ENCODE measurements around the gene PROK1. TPM values are rescaled to one million over a fixed set of nuclear protein-coding genes. Genes with fewer than 3 reads are reported as not detected.

PROK1 gene
- total and polyA plus RNA-seq, 2 of the 13 experiments (the other 11 are each of a cell fraction or from before 2014, with no cell fraction given), result 0.07 TPM; not detected in 1

DNA sequence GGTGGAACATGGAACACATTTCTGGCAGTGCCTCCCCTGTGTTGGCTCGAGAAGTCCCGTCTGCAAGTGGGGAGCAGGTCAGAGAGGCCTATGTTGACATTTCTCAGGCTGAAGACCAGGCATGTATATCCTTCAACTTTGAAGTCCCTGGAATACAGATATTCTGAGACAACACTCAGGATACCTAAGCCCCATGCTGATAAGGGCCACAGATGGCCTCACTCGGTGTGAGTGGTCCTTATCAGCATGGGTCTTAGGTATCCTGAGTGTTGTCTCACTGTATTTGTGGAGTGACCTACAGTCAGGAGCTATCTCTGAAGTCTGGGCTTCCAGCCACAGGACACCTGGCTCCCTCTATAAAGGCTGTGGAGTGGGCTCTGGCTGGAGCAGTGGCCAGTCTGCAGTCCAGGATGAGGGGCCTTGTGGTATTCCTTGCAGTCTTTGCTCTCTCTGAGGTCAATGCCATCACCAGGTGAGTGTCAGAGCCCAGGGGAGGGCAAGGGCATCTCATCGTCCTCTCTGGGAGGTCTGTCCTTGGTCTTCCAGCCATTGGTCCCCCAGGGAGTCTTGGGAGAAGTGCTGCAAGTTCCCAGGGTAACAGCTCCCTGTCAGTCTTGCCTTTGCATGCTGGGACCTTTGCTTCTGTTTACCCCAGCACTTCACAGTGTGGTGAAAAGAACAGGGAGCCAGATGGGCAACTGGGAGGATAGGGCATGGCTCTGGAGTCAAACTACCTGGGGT lies 29.6 kb downstream of the PROK1 start:
- TF ChIP-seq ATM (IDR thresholded peaks at IDR 0.05; ENCODE audit: borderline replicate concordance) (no peak), ZNF501 (CRISPR knock-in tag; IDR thresholded peaks at IDR 0.05) (no peak), ASH2L (IDR thresholded peaks at IDR 0.05; ENCODE audit: insufficient read length, low read depth, low read length) (no peak)
- POLR2A ChIA-PET, result no interaction called here
- no CpG with 5 or more reads among the region's 4 CpGs for WGBS (ENCODE audit: low lambda C conversion rate)
- CTCF ChIA-PET (ENCODE audit: low intra/inter-chr PET ratio, low total read pairs), result no interaction called here
- Histone ChIP-seq H3K9ac (ENCODE audit: insufficient read depth, low read depth, low read length) (no peak overlapping the region), H3K9me3 (ENCODE audit: low read length) (no peaks in the 10 kb centered on the region), H3K36me3 (replicated peaks in 1 of 2; ENCODE audit: control insufficient read depth in 1 of 2, insufficient read depth in 2 of 2, low read length in 2 of 2) (no peaks in the 10 kb centered on the region), H4K20me1 (ENCODE audit: insufficient read depth, low read length) (no peaks in the 10 kb centered on the region), H3K27me3 (ENCODE audit: control insufficient read depth in 1 of 2, insufficient read depth in 2 of 2, low read length in 2 of 2) (peaks cover 0 to 1% of the 10 kb centered on the region in 2 experiments; a peak in 1 of 5 replicates), H3K4me3 (replicated peaks in 1 of 3; ENCODE audit: insufficient read depth in 1 of 3, low read depth in 2 of 3, low read length in 3 of 3) (no peak overlapping the region), H3K79me2 (ENCODE audit: insufficient read depth, low read length) (no peaks in the 10 kb centered on the region), H3K27ac (ENCODE audit: extremely low read length, insufficient read depth, low read length) (no peak overlapping the region), H3K4me1 (ENCODE audit: insufficient read depth, low read length) (no peaks in the 10 kb centered on the region), H3K4me2 (ENCODE audit: low read depth, low read length) (no peak overlapping the region), H2AFZ (ENCODE audit: low read length) (no peak overlapping the region)
- in situ Hi-C loops (cut with HindIII; ENCODE audit: extremely low pct_ligation_motif_present, low pct_unique_long_range_greater_than_20kb), result no loop called here
- BruUV-seq (replicated peaks), result no TSS peak
- no peak for FAIRE-seq
- no peak for DNase-seq (ENCODE audit: low spot score)
- no peak for ATAC-seq
- intact Hi-C loops (cut with micrococcal nuclease; ENCODE audit: unreplicated experiment), result no loop called here

DNA sequence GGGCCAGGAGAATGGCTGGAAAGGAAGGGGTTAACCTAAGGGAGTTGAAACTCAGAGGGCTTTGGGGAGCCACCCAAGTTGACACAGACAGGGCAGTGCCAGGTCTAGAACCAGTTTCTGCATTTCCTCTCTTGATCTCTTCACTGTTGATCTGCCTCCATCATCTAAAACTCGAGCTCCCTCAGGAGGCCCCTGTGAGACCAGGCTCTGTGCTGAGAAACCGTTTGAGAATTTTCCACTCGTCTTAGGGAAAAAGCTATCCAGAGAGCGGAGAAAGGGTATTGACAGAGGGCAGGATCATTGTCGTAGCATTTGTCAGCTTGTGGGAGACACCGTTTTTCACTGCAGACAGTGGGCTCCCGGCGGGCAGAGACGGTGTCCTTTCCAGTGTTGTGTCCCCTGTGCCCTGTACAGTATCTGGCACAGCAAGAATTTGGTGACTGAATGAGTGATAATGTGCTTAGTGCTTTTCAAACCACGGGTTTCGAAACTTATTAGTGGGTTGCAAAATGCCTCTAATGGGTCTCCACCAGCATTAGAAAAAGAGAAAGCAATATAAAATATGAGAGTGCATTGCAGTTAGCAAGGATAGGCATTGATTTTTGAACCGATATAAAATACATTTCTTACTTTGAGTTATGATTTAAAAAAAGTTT lies 31.1 kb downstream of the PROK1 start:
- Histone ChIP-seq H3K9ac (ENCODE audit: insufficient read depth, low read depth, low read length) (no peak overlapping the region), H2AFZ (ENCODE audit: low read length) (no peak overlapping the region), H3K79me2 (ENCODE audit: insufficient read depth, low read length) (no peaks in the 10 kb centered on the region), H3K4me1 (ENCODE audit: insufficient read depth, low read length) (no peaks in the 10 kb centered on the region), H3K27me3 (ENCODE audit: control insufficient read depth in 1 of 2, insufficient read depth in 2 of 2, low read length in 2 of 2) (peaks cover 0 to 1% of the 10 kb centered on the region in 2 experiments; a peak in 1 of 5 replicates), H3K9me3 (ENCODE audit: low read length) (no peaks in the 10 kb centered on the region), H3K4me2 (ENCODE audit: low read depth, low read length) (no peak overlapping the region), H4K20me1 (ENCODE audit: insufficient read depth, low read length) (no peaks in the 10 kb centered on the region), H3K4me3 (replicated peaks in 1 of 3; ENCODE audit: insufficient read depth in 1 of 3, low read depth in 2 of 3, low read length in 3 of 3) (no peak overlapping the region), H3K27ac (ENCODE audit: extremely low read length, insufficient read depth, low read length) (no peak overlapping the region), H3K36me3 (replicated peaks in 1 of 2; ENCODE audit: control insufficient read depth in 1 of 2, insufficient read depth in 2 of 2, low read length in 2 of 2) (no peaks in the 10 kb centered on the region)
- intact Hi-C loops (cut with micrococcal nuclease; ENCODE audit: unreplicated experiment), result no loop called here
- DNase-seq (ENCODE audit: low spot score), result no peak
- in situ Hi-C loops (cut with HindIII; ENCODE audit: extremely low pct_ligation_motif_present, low pct_unique_long_range_greater_than_20kb), result no loop called here
- FAIRE-seq, result no peak
- WGBS (ENCODE audit: low lambda C conversion rate), result 22% methylated on average over 12 of the region's 12 CpGs
- ChIA-PET POLR2A (no interaction called here), CTCF (ENCODE audit: low intra/inter-chr PET ratio, low total read pairs) (no interaction called here)
- no peak for TF ChIP-seq KDM4B (CRISPR knock-in tag; IDR thresholded peaks at IDR 0.05)
- TF ChIP-seq, protein P1, sequence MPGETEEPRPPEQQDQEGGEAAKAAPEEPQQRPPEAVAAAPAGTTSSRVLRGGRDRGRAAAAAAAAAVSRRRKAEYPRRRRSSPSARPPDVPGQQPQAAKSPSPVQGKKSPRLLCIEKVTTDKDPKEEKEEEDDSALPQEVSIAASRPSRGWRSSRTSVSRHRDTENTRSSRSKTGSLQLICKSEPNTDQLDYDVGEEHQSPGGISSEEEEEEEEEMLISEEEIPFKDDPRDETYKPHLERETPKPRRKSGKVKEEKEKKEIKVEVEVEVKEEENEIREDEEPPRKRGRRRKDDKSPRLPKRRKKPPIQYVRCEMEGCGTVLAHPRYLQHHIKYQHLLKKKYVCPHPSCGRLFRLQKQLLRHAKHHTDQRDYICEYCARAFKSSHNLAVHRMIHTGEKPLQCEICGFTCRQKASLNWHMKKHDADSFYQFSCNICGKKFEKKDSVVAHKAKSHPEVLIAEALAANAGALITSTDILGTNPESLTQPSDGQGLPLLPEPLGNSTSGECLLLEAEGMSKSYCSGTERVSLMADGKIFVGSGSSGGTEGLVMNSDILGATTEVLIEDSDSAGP (CRISPR knock-in tag; IDR thresholded peaks at IDR 0.05; ENCODE audit: borderline replicate concordance), result no peak
- no peak for TF ChIP-seq ZKSCAN5 (CRISPR knock-in tag; IDR thresholded peaks at IDR 0.05)
- TF ChIP-seq ESRRA (CRISPR knock-in tag; IDR thresholded peaks at IDR 0.05; ENCODE audit: low read depth), result no peak
- TF ChIP-seq ZKSCAN1 (IDR thresholded peaks at IDR 0.05; ENCODE audit: low read length), result no peak
- no peak for TF ChIP-seq PTBP1 (IDR thresholded peaks at IDR 0.05; ENCODE audit: low read depth, low read length, poor library complexity, severe bottlenecking)
- TF ChIP-seq ZNF674 (CRISPR knock-in tag; IDR thresholded peaks at IDR 0.05; ENCODE audit: low read depth), result no peak
- no peak for TF ChIP-seq ZNF543 (CRISPR knock-in tag; IDR thresholded peaks at IDR 0.05)
- TF ChIP-seq CHD4 (IDR thresholded peaks at IDR 0.05; ENCODE audit: borderline replicate concordance, low read length), result no peak
- TF ChIP-seq FOXK1 (CRISPR knock-in tag; IDR thresholded peaks at IDR 0.05; ENCODE audit: borderline replicate concordance, low read depth), result no peak
- no peak for TF ChIP-seq TBX3 (IDR thresholded peaks at IDR 0.05; ENCODE audit: borderline replicate concordance)
- no peak for TF ChIP-seq NR2C2 (CRISPR knock-in tag; IDR thresholded peaks at IDR 0.05; ENCODE audit: borderline replicate concordance)
- TF ChIP-seq SALL1 (CRISPR knock-in tag; IDR thresholded peaks at IDR 0.05), result no peak
- BruUV-seq (replicated peaks), result no TSS peak
- ATAC-seq, result no peak
